Measurements from ENCODE around the gene FAM151A.

Gene FAM151A

GRCh38 chr1:54579337-54579781 is 44.0 kb downstream of the FAM151A start:
- DNase-seq (ENCODE audit: low spot score): no peak

- no peak for DNase-seq (ENCODE audit: low spot score)
Measured at GRCh38 chr1:54577612-54578011, 45.7 kb downstream of the FAM151A start.

DNA sequence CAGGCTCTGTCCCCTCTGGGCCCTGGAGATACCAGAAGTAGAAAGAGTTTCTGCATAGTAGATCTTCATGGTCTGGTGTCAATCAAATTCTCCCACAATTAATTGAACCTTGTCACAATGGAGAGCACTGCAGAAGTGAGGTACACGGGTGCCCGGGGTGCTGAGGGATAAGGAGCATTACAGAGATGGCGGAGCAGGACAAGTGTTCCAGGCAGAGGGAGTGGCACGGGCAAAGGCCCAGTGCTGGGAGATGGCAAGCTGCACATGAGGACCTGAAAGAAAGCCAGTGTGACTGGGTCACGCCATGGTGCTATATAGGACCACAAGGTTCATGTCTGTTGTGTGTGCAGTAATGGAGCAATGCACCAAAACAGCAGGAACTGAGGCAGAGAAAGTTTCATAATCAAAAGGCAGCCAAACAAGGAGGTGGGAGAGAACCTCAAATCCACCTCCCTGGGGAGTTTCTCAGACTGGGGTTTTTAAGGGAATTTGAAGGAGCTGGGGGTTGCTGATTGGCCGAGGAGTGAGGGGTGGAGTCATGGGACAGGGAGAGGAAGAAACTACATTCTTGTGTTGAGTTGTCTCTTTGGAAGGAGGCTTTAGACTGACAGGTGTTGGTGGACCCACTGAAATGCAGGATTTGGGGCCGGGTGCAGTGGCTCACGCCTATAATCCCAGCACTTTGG is 47.6 kb downstream of the FAM151A start:
- no peak for DNase-seq (ENCODE audit: low spot score)

DNA sequence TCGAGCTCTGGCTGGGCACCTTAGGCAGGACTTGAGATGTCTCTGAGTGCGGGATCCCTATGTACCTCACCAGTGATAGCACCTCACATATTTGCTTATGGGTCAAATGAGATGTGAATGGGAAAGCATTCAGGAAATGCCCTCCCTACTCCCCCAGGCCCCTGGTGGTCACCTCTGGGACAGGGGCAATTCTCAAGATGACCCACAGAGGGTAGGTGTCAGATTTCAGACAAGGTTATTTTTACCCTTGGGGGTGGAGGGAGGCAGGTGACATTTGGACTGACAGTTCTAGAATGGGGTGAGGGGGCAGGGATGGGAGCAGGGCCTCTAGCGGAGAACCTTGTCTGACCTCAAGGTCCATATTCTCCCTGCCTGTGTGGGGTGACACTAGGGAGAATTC is 48.2 kb downstream of the FAM151A start:
- DNase-seq (ENCODE audit: low spot score): no peak

DNA sequence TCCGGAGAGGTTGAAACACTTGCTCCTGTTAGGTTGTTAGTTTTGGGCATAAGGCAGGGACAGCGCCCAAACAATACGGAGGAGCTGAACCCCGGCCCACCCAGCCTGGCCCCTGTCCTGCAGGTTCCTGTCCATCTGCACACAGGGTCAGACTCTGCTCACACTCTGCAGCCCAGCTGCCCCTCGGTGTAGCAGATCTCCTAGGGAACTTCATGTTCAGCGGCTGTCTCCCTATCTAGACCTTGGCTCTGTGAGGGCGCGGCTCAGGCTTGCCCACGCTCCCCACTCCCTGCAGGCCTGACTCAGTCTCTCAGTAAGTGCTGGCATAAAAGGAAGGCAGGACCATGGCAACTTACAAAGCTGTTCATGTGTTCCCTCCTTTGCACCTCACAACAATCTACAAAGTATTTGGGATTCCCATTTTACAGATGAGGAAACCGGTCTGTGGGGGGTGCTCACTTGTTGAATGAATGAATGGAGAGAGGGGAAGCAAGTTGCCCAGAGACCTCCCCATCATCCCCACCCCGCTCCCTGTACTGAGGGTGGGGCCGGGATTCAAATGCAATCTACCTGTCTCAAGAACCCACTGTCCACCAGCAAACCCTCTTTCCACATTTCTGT is 49.1 kb downstream of the FAM151A start:
- DNase-seq (ENCODE audit: low spot score): no peak

DNA sequence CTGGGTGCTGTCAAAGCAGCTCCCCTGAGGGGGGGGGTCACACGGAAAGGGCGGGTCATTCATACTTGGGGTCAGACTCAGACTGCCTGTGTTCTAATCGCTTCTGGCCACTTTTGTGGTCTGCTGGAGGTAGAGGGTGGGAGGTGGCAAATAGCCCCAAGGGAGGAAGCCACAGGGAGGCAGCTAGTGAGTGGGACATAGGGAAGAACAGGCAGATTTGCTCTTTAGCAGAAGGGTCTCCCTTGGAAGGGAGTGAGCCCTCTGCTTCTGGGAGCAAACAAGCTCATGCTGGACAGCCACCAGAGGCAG is 50.8 kb downstream of the FAM151A start:
- DNase-seq (ENCODE audit: low spot score): no peak

- no peak for DNase-seq (ENCODE audit: low spot score)
Measured at GRCh38 chr1:54571803-54572541, 51.4 kb downstream of the FAM151A start.

- no peak for DNase-seq (ENCODE audit: low spot score)
Measured at GRCh38 chr1:54571326-54571725, 52.0 kb downstream of the FAM151A start.

- no peak for DNase-seq (ENCODE audit: low spot score)
Measured at GRCh38 chr1:54570161-54570560, 53.2 kb downstream of the FAM151A start.

DNA sequence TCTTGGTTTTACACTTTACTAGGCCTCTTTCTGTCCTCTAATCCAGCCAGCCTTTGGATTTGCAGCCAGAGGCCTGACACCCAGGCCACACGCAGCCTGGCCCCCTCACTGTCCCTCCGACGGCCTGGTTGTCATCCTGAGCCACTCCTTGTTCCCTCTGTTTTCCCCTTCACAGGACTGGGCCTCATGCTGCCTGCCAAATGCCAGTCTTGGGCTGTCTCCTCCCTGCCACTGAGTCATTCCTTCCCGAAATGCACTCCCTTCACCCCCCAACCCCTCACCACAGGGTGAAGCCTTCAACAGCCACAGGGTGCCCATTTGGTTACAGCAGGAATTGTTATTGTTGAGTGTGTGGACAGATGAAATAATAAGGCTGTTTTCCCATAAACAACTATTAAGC is 54.0 kb downstream of the FAM151A start:
- DNase-seq (ENCODE audit: low spot score): no peak

DNA sequence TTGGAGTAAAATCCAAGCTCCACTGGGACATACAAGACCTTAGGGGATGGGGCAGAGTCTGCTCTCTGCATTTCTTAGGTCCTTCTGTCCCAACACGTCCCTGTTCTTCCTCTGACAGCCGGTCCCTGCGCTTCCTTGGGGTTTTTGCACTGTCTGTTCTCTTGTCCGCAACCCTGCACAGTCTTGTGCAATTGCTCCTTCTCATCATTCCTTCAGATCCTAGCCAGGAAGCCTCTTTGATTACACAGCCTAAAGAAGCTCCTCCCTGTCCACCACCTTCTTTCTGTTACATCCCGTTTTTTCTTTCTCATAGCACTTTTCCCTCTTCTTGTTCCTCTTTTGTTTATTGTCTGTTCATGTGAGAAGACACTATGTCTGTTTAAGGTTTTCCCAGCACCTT is 55.4 kb downstream of the FAM151A start:
- DNase-seq (ENCODE audit: low spot score): no peak

- no peak for DNase-seq (ENCODE audit: low spot score)
Measured at GRCh38 chr1:54566438-54567141, 56.7 kb downstream of the FAM151A start.

GRCh38 chr1:54565113-54565501 is 58.2 kb downstream of the FAM151A start:
- no peak for DNase-seq (ENCODE audit: low spot score)

- DNase-seq (ENCODE audit: low spot score): no peak
Measured at GRCh38 chr1:54564312-54565112, 58.8 kb downstream of the FAM151A start.

DNA sequence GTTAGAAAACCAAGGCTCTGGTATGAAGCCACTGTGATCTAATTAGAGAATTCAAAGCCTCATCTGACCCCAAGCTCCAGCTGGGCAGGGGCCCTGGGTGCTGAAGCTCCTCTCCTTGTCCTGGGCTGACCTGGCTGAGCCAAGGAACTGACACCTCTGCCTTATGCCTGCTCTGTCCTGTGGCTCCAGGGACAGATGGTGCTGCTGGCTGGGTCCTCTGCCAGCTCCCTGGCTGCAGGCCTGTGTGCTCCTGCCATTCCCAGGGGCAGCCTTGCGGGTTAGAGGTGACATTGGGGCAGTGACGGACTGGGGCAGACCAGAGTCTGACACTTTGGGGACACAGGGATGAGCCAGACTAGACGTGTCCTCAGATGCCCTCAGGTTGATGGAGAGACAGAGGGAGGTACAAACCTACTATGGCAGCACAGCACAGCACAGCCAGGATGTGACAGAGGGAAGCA is 63.5 kb downstream of the FAM151A start:
- no peak for DNase-seq (ENCODE audit: low spot score)
